CD4-positive, alpha-beta T cell treated with Interferon alpha-2 for 1 hour (primary cell): ENCODE measurements around the gene ATF6.

Experiments used
- DNase-seq, 2 donors: peaks; one replicate each; pipeline ENCODE4 v3.0.0-alpha.2; 2020 to 2022

The ATF6 gene

GRCh38 chr1:161838362-161838761, 72.2 kb downstream of the ATF6 start:
- DNase-seq: no peak

DNA sequence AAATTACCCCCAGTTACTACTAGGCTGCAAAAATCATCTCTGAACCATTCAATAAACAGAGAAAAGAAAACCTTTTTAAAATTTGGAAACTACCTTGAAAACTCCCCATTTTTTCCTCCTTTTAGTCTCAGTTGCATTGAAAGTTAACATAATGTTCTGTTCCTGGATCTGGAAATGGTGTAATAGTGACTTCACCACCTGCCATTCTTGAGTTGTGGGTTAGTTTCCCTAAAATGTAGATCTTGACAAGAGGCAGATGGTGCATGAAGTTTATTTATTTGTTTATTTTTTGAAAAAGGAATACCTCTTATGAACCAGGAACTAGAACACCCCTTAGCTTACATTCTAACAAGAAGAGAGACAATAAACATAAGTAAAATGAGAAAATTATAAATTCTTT, 72.8 kb downstream of the ATF6 start:
- DNase-seq: no peak

GRCh38 chr1:161839591-161839990, 73.5 kb downstream of the ATF6 start:
- no peak for DNase-seq

DNA sequence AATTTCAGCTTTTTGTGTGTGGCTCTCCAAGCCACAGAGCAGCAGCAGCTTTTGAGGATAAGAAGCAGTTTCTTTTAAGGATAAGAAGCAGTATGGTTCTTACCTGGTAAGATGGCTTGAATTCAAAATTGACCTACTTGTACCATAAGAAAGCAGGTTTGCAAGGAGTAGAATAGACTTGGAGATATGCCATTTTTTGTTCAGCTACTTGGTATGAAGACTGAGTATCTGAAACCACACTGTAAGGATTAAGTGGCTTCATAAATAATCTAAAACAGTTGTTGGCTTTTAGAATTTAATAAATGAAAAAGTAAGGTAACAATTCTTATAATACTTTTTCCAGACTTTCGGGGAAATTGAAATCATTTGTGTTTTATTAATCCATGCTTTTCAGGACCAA, 74.2 kb downstream of the ATF6 start:
- no peak for DNase-seq

GRCh38 chr1:161843156-161843555, 77.0 kb downstream of the ATF6 start:
- no peak for DNase-seq

- DNase-seq: no peak
These were observed 78.6 kb downstream of the ATF6 start for GRCh38 chr1:161844696-161845095.

DNA sequence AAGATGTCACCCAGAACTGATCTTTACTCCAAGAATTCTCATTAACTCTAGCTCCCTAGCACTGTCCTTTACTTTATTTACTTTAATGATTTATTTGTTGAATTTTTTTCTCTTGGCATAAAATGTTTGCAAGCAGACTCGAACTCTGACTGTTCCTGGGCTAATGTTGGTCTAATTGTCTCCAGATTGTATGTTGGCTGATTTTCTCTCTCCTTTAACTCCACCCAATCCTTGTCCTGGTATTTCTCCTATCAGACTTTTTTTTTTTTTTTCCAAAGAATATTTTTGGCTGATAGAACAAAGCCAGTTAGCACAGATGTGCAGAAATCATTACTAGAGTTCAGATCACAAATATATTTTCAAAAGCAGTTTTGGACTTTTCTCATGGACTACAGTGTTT, 82.6 kb downstream of the ATF6 start:
- DNase-seq: no peak

DNA sequence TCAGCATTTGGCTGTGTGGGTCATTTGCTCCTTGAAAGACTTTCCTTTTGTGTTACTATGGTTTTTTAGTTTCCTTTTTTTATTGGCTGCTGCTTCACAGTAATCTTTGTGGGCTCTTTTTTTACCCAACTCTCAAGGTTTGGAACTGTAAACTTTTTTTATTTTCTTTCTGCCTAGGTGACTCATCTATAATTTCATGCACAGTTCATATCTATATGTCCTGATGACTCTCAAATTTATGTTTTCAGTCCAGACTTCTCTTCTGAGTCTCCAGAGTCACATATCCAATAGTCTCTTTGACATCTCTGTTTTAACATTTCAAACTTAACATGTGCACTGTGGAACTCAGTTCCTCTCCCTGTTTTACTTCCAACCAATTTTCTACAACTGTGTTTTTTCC, 83.4 kb downstream of the ATF6 start:
- DNase-seq: no peak

GRCh38 chr1:161855260-161855659, 89.1 kb downstream of the ATF6 start:
- no peak for DNase-seq

- DNase-seq: no peak
These were observed 92.2 kb downstream of the ATF6 start for GRCh38 chr1:161858271-161858670.

GRCh38 chr1:161863549-161863948, 97.4 kb downstream of the ATF6 start:
- no peak for DNase-seq

DNA sequence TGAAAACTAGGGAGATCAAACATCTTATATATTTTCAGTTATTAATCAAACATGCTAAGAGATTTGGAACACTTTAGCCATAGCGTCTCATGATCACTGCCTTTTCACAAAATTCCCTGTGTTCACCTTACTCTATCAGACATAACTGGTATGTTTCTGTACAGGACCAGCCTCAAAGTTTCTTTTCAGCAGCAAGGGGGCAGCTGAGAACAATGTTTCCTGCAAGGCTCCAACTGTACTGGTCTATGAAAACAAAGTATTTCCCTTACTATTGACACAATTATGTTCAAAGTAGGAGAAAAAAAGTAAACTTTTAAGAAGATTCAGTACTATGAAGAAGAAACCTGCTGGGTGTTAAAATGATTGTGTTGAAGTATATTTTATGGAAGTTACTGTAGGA, 98.5 kb downstream of the ATF6 start:
- DNase-seq: peak in 1 of 2 donors; percentile 10

GRCh38 chr1:161866241-161866640, 100.1 kb downstream of the ATF6 start:
- no peak for DNase-seq

GRCh38 chr1:161868832-161869231, 102.7 kb downstream of the ATF6 start:
- no peak for DNase-seq

DNA sequence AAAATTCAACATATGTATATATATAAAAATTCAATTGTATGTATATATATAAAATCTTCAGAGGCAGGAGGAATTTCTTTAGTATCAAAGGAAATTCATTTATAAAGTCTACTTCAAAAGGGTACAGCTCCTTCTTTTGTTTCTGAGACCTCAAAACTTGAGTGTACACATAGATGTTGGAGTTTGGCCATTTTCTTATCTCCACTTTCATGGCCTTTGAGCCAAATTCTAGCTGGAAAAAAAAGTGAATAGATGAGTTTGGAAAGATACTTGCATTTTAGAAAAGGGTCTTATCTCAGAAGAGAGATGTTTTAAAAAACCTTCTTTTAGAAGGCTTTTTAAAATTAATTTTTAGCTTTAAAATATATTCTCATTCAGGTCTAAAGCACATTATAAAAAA, 103.2 kb downstream of the ATF6 start:
- no peak for DNase-seq

DNA sequence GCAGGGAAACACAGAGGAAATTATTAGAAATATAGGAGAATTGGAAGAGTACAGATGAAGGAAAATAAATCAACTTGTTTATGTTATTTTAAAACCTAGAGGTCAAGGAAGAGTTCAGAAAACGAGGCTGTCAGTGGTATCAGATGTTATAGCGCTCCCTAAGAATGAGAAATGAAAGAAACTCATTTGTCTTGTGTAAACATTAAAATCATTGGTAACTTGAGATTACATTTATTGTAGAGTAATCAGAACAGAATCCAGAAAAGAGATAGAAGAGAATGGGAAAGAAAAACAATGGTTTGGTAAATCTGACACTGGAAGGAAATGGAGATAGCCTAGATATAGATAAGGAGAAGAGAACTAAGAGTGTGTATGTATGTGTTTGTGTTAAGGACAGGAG, 106.4 kb downstream of the ATF6 start:
- DNase-seq: no peak

- DNase-seq: no peak
These were observed 113.1 kb downstream of the ATF6 start for GRCh38 chr1:161879261-161879660.

DNA sequence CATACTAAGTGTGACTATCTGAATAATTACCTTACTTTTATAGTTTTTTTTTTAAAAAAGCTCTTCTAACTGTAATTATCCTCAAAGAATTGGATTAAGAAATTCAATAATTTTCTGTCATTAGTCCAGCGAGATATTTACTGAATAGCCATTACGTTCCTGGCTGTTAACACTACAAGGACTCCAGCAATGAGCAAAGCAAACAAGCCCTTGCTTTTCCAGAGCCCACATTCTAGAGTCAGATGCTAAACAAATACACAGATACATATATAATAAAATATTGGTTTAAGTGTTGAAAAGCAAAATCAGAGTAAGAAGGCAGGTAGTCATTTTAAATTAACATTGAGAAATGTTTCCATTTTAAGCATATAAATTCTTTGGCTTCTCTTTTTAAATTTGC, 118.4 kb downstream of the ATF6 start:
- DNase-seq: no peak

DNA sequence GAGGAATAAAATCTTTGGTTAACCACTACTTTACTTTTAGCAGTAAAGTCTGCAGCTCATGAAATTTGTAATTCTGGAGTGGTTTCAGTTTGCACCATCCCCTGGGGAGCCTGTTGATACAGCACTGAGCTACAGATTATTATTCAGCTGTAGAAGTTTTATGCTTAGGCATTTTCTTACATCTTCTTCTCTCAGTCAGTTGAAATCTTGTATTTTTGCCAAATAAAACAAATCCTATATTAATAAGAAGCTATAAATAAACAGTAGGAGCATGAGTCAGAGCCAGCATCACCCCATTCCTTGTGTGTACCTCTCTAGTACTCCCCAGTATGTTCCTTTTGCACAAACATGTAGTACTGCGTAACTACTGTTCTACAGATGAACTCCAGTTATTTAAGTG, 118.9 kb downstream of the ATF6 start:
- DNase-seq: no peak

DNA sequence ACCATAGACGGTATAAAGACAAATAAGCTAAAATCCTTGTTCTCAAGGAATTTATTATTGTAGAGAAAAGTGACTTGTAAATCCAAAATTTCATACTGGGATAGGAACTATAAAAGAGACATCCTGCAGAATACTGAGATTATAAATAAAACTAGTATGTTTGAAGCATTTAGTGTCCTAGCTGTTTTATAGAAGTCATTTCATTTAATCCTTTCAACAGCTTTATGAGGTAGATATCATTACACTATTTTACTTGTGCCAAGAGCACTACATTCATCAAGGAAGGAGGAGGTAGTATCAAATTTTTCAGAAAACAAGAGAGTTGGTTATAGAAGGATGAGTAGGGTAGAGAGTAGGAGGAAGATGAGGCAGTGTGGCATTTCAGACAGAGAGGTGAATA, 119.6 kb downstream of the ATF6 start:
- DNase-seq: no peak

DNA sequence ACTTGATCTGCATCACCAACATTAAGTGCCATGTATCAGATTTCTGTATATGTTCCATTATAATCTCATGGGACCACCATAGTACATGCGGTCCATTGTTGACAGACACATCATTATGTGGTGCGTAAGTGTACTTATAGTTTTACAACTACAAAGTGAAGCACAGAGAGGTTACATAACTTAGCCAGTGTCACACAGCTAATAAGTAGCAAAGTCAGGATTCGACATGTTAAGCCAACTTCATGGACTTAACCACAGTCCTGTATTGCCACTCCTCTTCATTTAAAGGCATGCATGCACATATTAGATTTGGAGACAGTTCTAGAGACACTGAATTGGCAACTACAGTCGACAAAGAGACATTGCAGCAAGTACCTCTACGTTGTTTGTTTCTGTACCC, 120.5 kb downstream of the ATF6 start:
- no peak for DNase-seq

DNA sequence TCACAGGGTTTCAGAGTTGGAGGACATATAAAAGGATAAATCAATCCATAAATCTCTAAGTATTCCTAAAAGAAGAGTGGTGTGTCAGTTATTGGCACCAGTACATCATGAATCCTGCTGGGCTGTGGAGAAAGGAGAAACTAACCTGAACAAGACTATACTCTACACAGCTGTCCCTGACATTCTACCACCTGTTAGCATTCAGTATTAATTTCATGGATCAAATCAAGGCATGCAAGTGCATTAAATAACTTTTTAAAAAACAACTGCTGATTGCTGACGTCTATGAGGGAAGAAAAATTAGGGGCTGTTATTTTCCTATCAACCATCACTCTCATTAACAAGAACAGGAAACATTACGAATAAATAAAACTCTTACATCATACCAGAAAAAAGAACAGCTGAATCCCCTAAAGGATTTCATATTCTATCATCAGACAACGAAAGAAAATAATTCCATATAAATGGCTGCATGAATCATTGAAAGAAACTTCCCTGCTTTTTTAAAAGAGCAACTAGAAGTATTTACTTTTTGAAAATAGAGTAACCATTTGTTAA, 121.7 kb downstream of the ATF6 start:
- DNase-seq: no peak

- DNase-seq: no peak
These were observed 124.5 kb downstream of the ATF6 start for GRCh38 chr1:161890574-161890973.

DNA sequence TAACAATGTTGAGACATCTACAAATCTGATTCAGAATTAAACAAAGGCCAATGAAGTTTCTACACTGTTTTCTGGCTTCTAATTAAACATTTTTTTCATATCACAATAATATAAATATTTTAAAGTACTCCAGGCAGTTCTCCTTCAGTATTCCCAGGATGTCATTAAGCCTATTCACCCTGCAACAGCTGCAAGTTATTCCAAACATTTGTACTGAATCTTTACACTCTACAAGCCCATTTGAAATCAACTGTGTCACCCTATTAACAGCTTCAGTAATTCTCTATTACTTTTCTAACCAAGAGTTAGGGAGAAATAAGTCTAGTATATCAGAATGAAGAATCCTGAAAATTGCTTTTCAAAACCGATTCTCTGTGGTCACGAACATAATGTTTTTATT, 133.0 kb downstream of the ATF6 start:
- DNase-seq: no peak

- no peak for DNase-seq
These were observed 134.0 kb downstream of the ATF6 start for GRCh38 chr1:161900160-161900559.

DNA sequence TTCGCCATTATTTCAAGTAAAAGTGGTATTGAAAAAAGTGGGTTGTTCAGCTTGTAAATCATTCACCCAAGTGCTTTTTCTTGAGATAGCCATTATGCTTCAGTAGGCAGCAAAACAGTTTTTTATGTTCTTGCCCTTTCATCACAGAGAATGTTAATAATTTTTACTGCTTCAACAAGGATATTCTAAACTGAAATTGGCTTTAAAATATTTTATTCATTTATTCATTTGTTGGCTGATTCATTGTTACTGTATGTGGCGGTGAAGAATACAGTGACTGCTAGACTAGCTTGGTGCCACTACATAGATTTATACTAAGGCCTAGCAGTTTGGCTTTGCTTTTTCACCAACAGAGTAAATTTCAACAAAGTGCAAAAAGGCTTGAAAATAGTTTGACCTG, 136.1 kb downstream of the ATF6 start:
- DNase-seq: no peak
